Activated CD4-positive, alpha-beta T cell treated with anti-CD3 and anti-CD28 coated beads for 36 hours (primary cell): ENCODE measurements around the gene PDCD4. TPM values are rescaled to one million over a fixed set of nuclear protein-coding genes. Genes with fewer than 3 reads are reported as not detected.

ENCODE experiments used
- ATAC-seq: fragments of 200-7000 bp; cut with Tn5 transposase; one replicate; pipeline ENCODE4 v1.10.0; 2021; ENCODE audit warnings: mild to moderate bottlenecking, moderate library complexity
- CTCF ChIA-PET: fragments of 350-600 bp; sonication (Branson Sonifier 250); formaldehyde crosslinking; loops from one replicate; lab custom pipeline; 2021; ENCODE audit warnings: antibody characterized with exemption; lab: Charles Lee
- POLR2A ChIA-PET: fragments of 350-600 bp; sonication (Branson Sonifier 250); formaldehyde crosslinking; loops from one replicate; lab custom pipeline; 2021; ENCODE audit warnings: antibody characterized with exemption, inconsistent platforms; lab: Charles Lee
- DNase-seq: peaks from one replicate; pipeline ENCODE4 v3.0.0-alpha.2; 2020
- H3K27ac Mint-ChIP-seq: one replicate; pipeline ENCODE4 v1.8.0; 2021; ENCODE audit warnings: mixed read lengths
- H3K27me3 Mint-ChIP-seq: one replicate; pipeline ENCODE4 v1.8.0; 2021; ENCODE audit warnings: mixed read lengths
- H3K36me3 Mint-ChIP-seq: one replicate; pipeline ENCODE4 v1.8.0; 2021; ENCODE audit warnings: low read depth, mixed read lengths
- H3K4me1 Mint-ChIP-seq: one replicate; pipeline ENCODE4 v1.8.0; 2021; ENCODE audit warnings: mixed read lengths
- H3K4me3 Mint-ChIP-seq: one replicate; pipeline ENCODE4 v1.8.0; 2021; ENCODE audit warnings: mild to moderate bottlenecking, moderate library complexity, mixed read lengths
- H3K9me3 Mint-ChIP-seq: one replicate; pipeline ENCODE4 v1.8.0; 2021; ENCODE audit warnings: low read depth, mixed read lengths
- intact Hi-C, 2 experiments: fragments of 100-400 bp; cut with DNase I in 1 of 2; cut with micrococcal nuclease in 1 of 2; formaldehyde crosslinking; loops; one replicate each; pipeline versions ENCODE4 v1.14.2 to v1.15.1; 2022 to 2024; cut with DNase I, micrococcal nuclease
- total RNA-seq, 2 experiments: library from RNA; stranded (reverse); gene quantifications; one replicate each; pipeline ENCODE4 v1.2.3, GENCODE V29; 2021

The PDCD4 gene
- total RNA-seq, 2 experiments from 2014 or later = 69.8 to 125 TPM

GRCh38 chr10:110881905-110882304, 10.2 kb downstream of the PDCD4 start:
- DNase-seq (no peak), ATAC-seq (no peak)
- intact Hi-C loops = loop anchor here in 1 of 2 experiments (10.0 kb wide), 1 partner anchor 577 kb away; the partner anchor contains the start of gene SMNDC1
- Mint-ChIP-seq H3K27ac (peak overlapping the region; percentile 19), H3K36me3 (peaks cover 48% of the 10 kb centered on the region), H3K4me3 (no peak overlapping the region), H3K4me1 (peaks cover 74% of the 10 kb centered on the region), H3K27me3 (no peaks in the 10 kb centered on the region), H3K9me3 (no peaks in the 10 kb centered on the region)
- ChIA-PET POLR2A (no interaction called here), CTCF (interaction anchor here (1.2 to 3.5 kb wide), 9 partner anchors 8 to 209 kb away, joined by 3 to 20 read pairs (median 4); no protein-coding TSS in a partner anchor)

- Mint-ChIP-seq H3K27ac (peak overlapping the region; percentile 78), H3K9me3 (no peaks in the 10 kb centered on the region), H3K36me3 (peaks cover 49% of the 10 kb centered on the region), H3K4me3 (peak overlapping the region; percentile 46), H3K27me3 (no peaks in the 10 kb centered on the region), H3K4me1 (peaks cover 65% of the 10 kb centered on the region)
- intact Hi-C loops = loop anchor here in 1 of 2 experiments (10.0 kb wide), 1 partner anchor 579 kb away; the partner anchor contains the start of gene SMNDC1
- ChIA-PET CTCF (interaction anchor here (0.5 to 3.5 kb wide), 7 partner anchors 10 to 557 kb away, joined by 3 to 20 read pairs (median 3); no protein-coding TSS in a partner anchor), POLR2A (no interaction called here)
- ATAC-seq (peak; percentile 55), DNase-seq (no peak)
Observed at GRCh38 chr10:110883924-110884323, 12.2 kb downstream of the PDCD4 start.

GRCh38 chr10:110885932-110886674, 14.4 kb downstream of the PDCD4 start:
- H3K4me1 Mint-ChIP-seq = peaks cover 54% of the 10 kb centered on the region
- H3K27ac Mint-ChIP-seq = peak overlapping the region; percentile 69
- ChIA-PET POLR2A (no interaction called here), CTCF (interaction anchor here (1.0 to 1.9 kb wide), 7 partner anchors 9 to 214 kb away, joined by 3 to 14 read pairs (median 3); no protein-coding TSS in a partner anchor)
- intact Hi-C loops = loop anchor here in 1 of 2 experiments (10.0 kb wide), 1 partner anchor 581 kb away; the partner anchor contains the start of gene SMNDC1
- peaks cover 50% of the 10 kb centered on the region for H3K36me3 Mint-ChIP-seq
- DNase-seq = no peak
- H3K9me3 Mint-ChIP-seq = no peaks in the 10 kb centered on the region
- H3K4me3 Mint-ChIP-seq = no peak overlapping the region
- no peaks in the 10 kb centered on the region for H3K27me3 Mint-ChIP-seq
- ATAC-seq = peak; percentile 13

- ChIA-PET CTCF (interaction anchor here (0.9 to 1.9 kb wide), 8 partner anchors 9 to 215 kb away, joined by 3 to 14 read pairs (median 3); no protein-coding TSS in a partner anchor), POLR2A (interaction anchor here (1.3 kb wide), 1 partner anchor 19 kb away, joined by 3 read pairs; no protein-coding TSS in a partner anchor)
- no peak overlapping the region for H3K27ac Mint-ChIP-seq
- no peaks in the 10 kb centered on the region for H3K9me3 Mint-ChIP-seq
- intact Hi-C loops = loop anchor here in 1 of 2 experiments (10.0 kb wide), 1 partner anchor 583 kb away; the partner anchor contains the start of gene SMNDC1
- ATAC-seq (no peak), DNase-seq (no peak)
- peaks cover 45% of the 10 kb centered on the region for H3K4me1 Mint-ChIP-seq
- peaks cover 48% of the 10 kb centered on the region for H3K36me3 Mint-ChIP-seq
- H3K27me3 Mint-ChIP-seq = no peaks in the 10 kb centered on the region
- H3K4me3 Mint-ChIP-seq = no peak overlapping the region
Observed at GRCh38 chr10:110887560-110887959, 15.8 kb downstream of the PDCD4 start.

- intact Hi-C loops = loop anchor here (1.0 to 5.0 kb wide), 7 partner anchors 18 to 282 kb away; no protein-coding TSS in a partner anchor
- Mint-ChIP-seq H3K27me3 (no peaks in the 10 kb centered on the region), H3K4me3 (no peak overlapping the region), H3K9me3 (no peaks in the 10 kb centered on the region), H3K27ac (no peak overlapping the region), H3K36me3 (peaks cover 37% of the 10 kb centered on the region), H3K4me1 (peaks cover 27% of the 10 kb centered on the region)
- DNase-seq (no peak), ATAC-seq (peak; percentile 15)
- ChIA-PET CTCF (interaction anchor here (0.7 to 3.0 kb wide), 18 partner anchors 9 to 210 kb away, joined by 3 to 22 read pairs (median 4); no protein-coding TSS in a partner anchor), POLR2A (no interaction called here)
Observed at GRCh38 chr10:110892602-110893288, 21.0 kb downstream of the PDCD4 start.

GRCh38 chr10:110893559-110894179, 21.9 kb downstream of the PDCD4 start:
- Mint-ChIP-seq H3K36me3 (peaks cover 41% of the 10 kb centered on the region), H3K27ac (no peak overlapping the region), H3K27me3 (no peaks in the 10 kb centered on the region), H3K4me1 (peaks cover 33% of the 10 kb centered on the region), H3K9me3 (no peaks in the 10 kb centered on the region), H3K4me3 (no peak overlapping the region)
- intact Hi-C loops = loop anchor here (1.0 to 5.0 kb wide), 7 partner anchors 19 to 283 kb away; no protein-coding TSS in a partner anchor
- ATAC-seq = peak; percentile 87
- ChIA-PET CTCF (interaction anchor here (0.5 to 3.0 kb wide), 34 partner anchors 8 to 1243 kb away, joined by 3 to 22 read pairs (median 4); no protein-coding TSS in a partner anchor), POLR2A (interaction anchor here (1.3 kb wide), 1 partner anchor 25 kb away, joined by 4 read pairs; the partner anchor contains the start of genes BBIP1 and SHOC2)
- DNase-seq = no peak

- DNase-seq = no peak
- intact Hi-C loops = no loop called here
- Mint-ChIP-seq H3K27ac (no peak overlapping the region), H3K4me1 (peaks cover 40% of the 10 kb centered on the region), H3K27me3 (no peaks in the 10 kb centered on the region), H3K4me3 (no peak overlapping the region), H3K36me3 (peaks cover 42% of the 10 kb centered on the region), H3K9me3 (no peaks in the 10 kb centered on the region)
- ATAC-seq = no peak
- ChIA-PET POLR2A (no interaction called here), CTCF (interaction anchor here (0.5 to 2.4 kb wide), 14 partner anchors 10 to 1261 kb away, joined by 3 to 14 read pairs (median 4); partner anchors contain the start of gene BBIP1)
Observed at GRCh38 chr10:110897184-110897583, 25.5 kb downstream of the PDCD4 start.

GRCh38 chr10:110898391-110898790, 26.7 kb downstream of the PDCD4 start:
- Mint-ChIP-seq H3K4me1 (peaks cover 48% of the 10 kb centered on the region), H3K36me3 (peaks cover 47% of the 10 kb centered on the region), H3K4me3 (no peak overlapping the region), H3K9me3 (no peaks in the 10 kb centered on the region), H3K27me3 (no peaks in the 10 kb centered on the region), H3K27ac (peak overlapping the region; percentile 31)
- CTCF ChIA-PET = interaction anchor here (0.7 to 1.0 kb wide), 5 partner anchors 9 to 191 kb away, joined by 3 to 6 read pairs (median 3); no protein-coding TSS in a partner anchor
- ATAC-seq (no peak), DNase-seq (no peak)
- intact Hi-C loops = no loop called here
- POLR2A ChIA-PET = no interaction called here

GRCh38 chr10:110900983-110901382, 29.3 kb downstream of the PDCD4 start:
- H3K27me3 Mint-ChIP-seq = no peaks in the 10 kb centered on the region
- no peak overlapping the region for H3K4me3 Mint-ChIP-seq
- no peak overlapping the region for H3K27ac Mint-ChIP-seq
- DNase-seq = no peak
- ATAC-seq = no peak
- POLR2A ChIA-PET = interaction anchor here (0.6 to 1.5 kb wide), 2 partner anchors 28 to 56 kb away, joined by 3 to 4 read pairs; no protein-coding TSS in a partner anchor
- H3K9me3 Mint-ChIP-seq = no peaks in the 10 kb centered on the region
- peaks cover 53% of the 10 kb centered on the region for H3K4me1 Mint-ChIP-seq
- intact Hi-C loops = loop anchor here in 1 of 2 experiments (5.0 kb wide), 1 partner anchor 91 kb away; no protein-coding TSS in a partner anchor
- H3K36me3 Mint-ChIP-seq = peaks cover 48% of the 10 kb centered on the region
- CTCF ChIA-PET = interaction anchor here (0.6 to 5.0 kb wide), 10 partner anchors 7 to 289 kb away, joined by 3 to 21 read pairs (median 3); no protein-coding TSS in a partner anchor
